Esophagus squamous epithelium (tissue), 4 donors: ENCODE data around the gene PTPRZ1.

Source experiments
- CTCF ChIP-seq, 6 experiments: fragments of 450-650 bp in 4 of 6; fragments of 200-600 bp in 2 of 6; sonication (generic) in 2 of 6; IDR thresholded peaks; one replicate each; pipeline ENCODE4 v1.5.1; 2016 to 2019; ENCODE audit warnings: antibody characterized with exemption in 6 of 6, mild to moderate bottlenecking in 4 of 6, moderate library complexity in 4 of 6
- POLR2A ChIP-seq, 4 donors: fragments of 450-650 bp; IDR thresholded peaks; one replicate each; pipeline ENCODE4 v1.6.1; 2017; ENCODE audit warnings: antibody characterized with exemption in 4 of 4, mild to moderate bottlenecking in 4 of 4, moderate library complexity in 3 of 4

- TF ChIP-seq CTCF (IDR thresholded peaks at IDR 0.05) (no peak), POLR2A (IDR thresholded peaks at IDR 0.05) (no peak)
Measured at GRCh38 chr7:121909716-121910345, 36.9 kb downstream of the PTPRZ1 start.
